ACC112 (cell line): ENCODE results near the gene TOLLIP.
"Not testable (repeated sequence)": the region's sequence is repeated elsewhere in the genome, so short reads cannot be mapped to it uniquely, and the experiment has no call there.

ENCODE experiments used
- H2AFZ ChIP-seq: fragments of 200-600 bp; sonication (generic); one replicate; pipeline ENCODE4 v1.6.0; 2017; ENCODE audit warnings: antibody characterized with exemption, low read length; ENCODE audit not compliant: unreplicated experiment
- H3K27ac ChIP-seq: fragments of 200-600 bp; sonication (generic); 2 replicates; pipeline ENCODE4 v1.5.1; 2014; ENCODE audit warnings: low read depth, mild to moderate bottlenecking, antibody characterized with exemption, low read length, moderate library complexity
- H3K27me3 ChIP-seq: fragments of 200-600 bp; sonication (generic); 2 replicates; pipeline ENCODE4 v1.6.1; 2014; ENCODE audit warnings: mild to moderate bottlenecking, antibody characterized with exemption, low read length, moderate library complexity, mixed read lengths; ENCODE audit not compliant: insufficient read depth
- H3K36me3 ChIP-seq: fragments of 200-600 bp; sonication (generic); 2 replicates; pipeline ENCODE4 v1.6.1; 2016; ENCODE audit warnings: mild to moderate bottlenecking, antibody characterized with exemption, low read length, moderate library complexity, mixed read lengths; ENCODE audit not compliant: insufficient read depth
- H3K4me1 ChIP-seq: fragments of 200-600 bp; sonication (generic); one replicate; pipeline ENCODE4 v1.6.1; 2016; ENCODE audit warnings: low read length, mixed read lengths; ENCODE audit not compliant: insufficient read depth, unreplicated experiment, control insufficient read depth
- H3K4me3 ChIP-seq: fragments of 200-600 bp; sonication (generic); 2 replicates; pipeline ENCODE4 v1.5.1; 2014; ENCODE audit warnings: mild to moderate bottlenecking, low read depth, low read length
- H3K79me2 ChIP-seq: fragments of 200-600 bp; sonication (generic); one replicate; pipeline ENCODE4 v1.6.0; 2016; ENCODE audit warnings: low read length; ENCODE audit not compliant: control insufficient read depth, unreplicated experiment, insufficient read depth

TOLLIP gene

GRCh38 chr11:1350086-1350725 lies 40.8 kb upstream of the TOLLIP start:
- H3K79me2 ChIP-seq = no peaks in the 10 kb centered on the region
- H3K4me3 ChIP-seq = no peak overlapping the region
- H3K4me1 ChIP-seq = no peaks in the 10 kb centered on the region
- H3K36me3 ChIP-seq = no peaks in the 10 kb centered on the region
- H3K27ac ChIP-seq = no peak overlapping the region
- no peak overlapping the region for H2AFZ ChIP-seq
- H3K27me3 ChIP-seq = peaks cover 11% of the 10 kb centered on the region; the same call in 1 of the 2 replicates

- Histone ChIP-seq H3K4me3 (no peak overlapping the region), H3K4me1 (no peaks in the 10 kb centered on the region), H2AFZ (no peak overlapping the region), H3K27ac (no peak overlapping the region), H3K36me3 (no peaks in the 10 kb centered on the region), H3K79me2 (no peaks in the 10 kb centered on the region), H3K27me3 (peaks cover 6% of the 10 kb centered on the region; the same call in 1 of the 2 replicates)
Observed at GRCh38 chr11:1349327-1350041, 40.1 kb upstream of the TOLLIP start.

GRCh38 chr11:1348796-1349326 lies 39.4 kb upstream of the TOLLIP start:
- Histone ChIP-seq H2AFZ (no peak overlapping the region), H3K4me1 (no peaks in the 10 kb centered on the region), H3K27me3 (peaks cover 3% of the 10 kb centered on the region; the same call in 1 of the 2 replicates), H3K27ac (no peak overlapping the region), H3K4me3 (no peak overlapping the region), H3K79me2 (no peaks in the 10 kb centered on the region), H3K36me3 (no peaks in the 10 kb centered on the region)

- Histone ChIP-seq H3K4me3 (no peak overlapping the region), H3K27me3 (peaks cover 3% of the 10 kb centered on the region; the same call in 1 of the 2 replicates), H3K79me2 (no peaks in the 10 kb centered on the region), H3K27ac (no peak overlapping the region), H3K36me3 (no peaks in the 10 kb centered on the region), H3K4me1 (no peaks in the 10 kb centered on the region), H2AFZ (no peak overlapping the region)
Observed at GRCh38 chr11:1348146-1348795, 38.8 kb upstream of the TOLLIP start.

GRCh38 chr11:1347411-1347999 lies 38.1 kb upstream of the TOLLIP start:
- not testable (repeated sequence) for H3K27me3 ChIP-seq, H3K4me3 ChIP-seq, H3K79me2 ChIP-seq, H3K27ac ChIP-seq, H2AFZ ChIP-seq, H3K36me3 ChIP-seq, H3K4me1 ChIP-seq

- Histone ChIP-seq H2AFZ (no peak overlapping the region), H3K4me3 (no peak overlapping the region), H3K27ac (no peak overlapping the region), H3K27me3 (peaks cover 3% of the 10 kb centered on the region; the same call in 1 of the 2 replicates), H3K36me3 (no peaks in the 10 kb centered on the region), H3K79me2 (no peaks in the 10 kb centered on the region), H3K4me1 (no peaks in the 10 kb centered on the region)
Observed at GRCh38 chr11:1346669-1347390, 37.4 kb upstream of the TOLLIP start.

GRCh38 chr11:1345737-1346513 lies 36.5 kb upstream of the TOLLIP start:
- H3K4me3 ChIP-seq = no peak overlapping the region
- no peak overlapping the region for H3K27ac ChIP-seq
- no peaks in the 10 kb centered on the region for H3K4me1 ChIP-seq
- H2AFZ ChIP-seq = no peak overlapping the region
- no peaks in the 10 kb centered on the region for H3K36me3 ChIP-seq
- H3K79me2 ChIP-seq = no peaks in the 10 kb centered on the region
- no peaks in the 10 kb centered on the region for H3K27me3 ChIP-seq

- H3K79me2 ChIP-seq = no peaks in the 10 kb centered on the region
- H3K27ac ChIP-seq = no peak overlapping the region
- H3K27me3 ChIP-seq = no peaks in the 10 kb centered on the region
- no peaks in the 10 kb centered on the region for H3K4me1 ChIP-seq
- no peak overlapping the region for H2AFZ ChIP-seq
- H3K36me3 ChIP-seq = no peaks in the 10 kb centered on the region
- no peak overlapping the region for H3K4me3 ChIP-seq
Observed at GRCh38 chr11:1344056-1344635, 34.7 kb upstream of the TOLLIP start.

GRCh38 chr11:1343391-1344055 lies 34.1 kb upstream of the TOLLIP start:
- Histone ChIP-seq H3K27ac (no peak overlapping the region), H3K36me3 (no peaks in the 10 kb centered on the region), H3K4me3 (no peak overlapping the region), H3K27me3 (no peaks in the 10 kb centered on the region), H2AFZ (no peak overlapping the region), H3K4me1 (no peaks in the 10 kb centered on the region), H3K79me2 (no peaks in the 10 kb centered on the region)
